Left lobe of liver (tissue), 2 donors: ENCODE results near the gene B4GALT1. TPM values are rescaled to one million over a fixed set of nuclear protein-coding genes. Genes with fewer than 3 reads are reported as not detected.

Experiments
- ATAC-seq: fragments of 200-7000 bp; cut with Tn5 transposase; one replicate; pipeline ENCODE4 v1.9.1; 2020; ENCODE audit warnings: mild to moderate bottlenecking, moderate library complexity
- DNase-seq: peaks from one replicate; pipeline ENCODE4 v3.0.0-alpha.2; 2020; ENCODE audit warnings: low spot score
- total RNA-seq: library from RNA; stranded (reverse); gene quantifications from one replicate; pipeline ENCODE4 v1.2.1, GENCODE V29; 2021
- donor health status: DM: no; HTN: no; CAD: no; lungs with moderate emphysema.
- donor health status: DM: no; HTN: yes; CAD: no.

Gene B4GALT1
- 48.2 TPM for total RNA-seq

GRCh38 chr9:33167084-33167971 is at the start of gene B4GALT1:
TSS of gene B4GALT1 (minus strand) at chr9:33167336. CDS start at chr9:33167169, 167 bp downstream.
- DNase-seq (peak; percentile 98), ATAC-seq (peak; percentile 67)

GRCh38 chr9:33211695-33212393 is 44.7 kb upstream of the B4GALT1 start:
- peak; percentile 31 for ATAC-seq

GRCh38 chr9:33210006-33210715 is 43.0 kb upstream of the B4GALT1 start:
- ATAC-seq (peak; percentile 71), DNase-seq (no peak)

More at GRCh38 chr9:33211695-33212393, 44.7 kb upstream of the B4GALT1 start:
- DNase-seq, result peak; percentile 33

GRCh38 chr9:33209394-33209793 is 42.3 kb upstream of the B4GALT1 start:
- DNase-seq (no peak), ATAC-seq (no peak)

- ATAC-seq (no peak), DNase-seq (no peak)
These were observed 35.5 kb upstream of the B4GALT1 start for GRCh38 chr9:33202552-33203201.

GRCh38 chr9:33202018-33202417 is 34.9 kb upstream of the B4GALT1 start:
- DNase-seq (no peak), ATAC-seq (no peak)

- DNase-seq, result no peak
- no peak for ATAC-seq
These were observed 31.0 kb upstream of the B4GALT1 start for GRCh38 chr9:33198165-33198564.

GRCh38 chr9:33197279-33198152 is 30.4 kb upstream of the B4GALT1 start:
- DNase-seq (no peak), ATAC-seq (no peak)

GRCh38 chr9:33196736-33197135 is 29.6 kb upstream of the B4GALT1 start:
- DNase-seq (no peak), ATAC-seq (no peak)

GRCh38 chr9:33193818-33194217 is 26.7 kb upstream of the B4GALT1 start:
- no peak for ATAC-seq
- no peak for DNase-seq

GRCh38 chr9:33192493-33193255 is 25.5 kb upstream of the B4GALT1 start:
- ATAC-seq, result no peak
- DNase-seq, result no peak

- no peak for ATAC-seq
- no peak for DNase-seq
These were observed 23.0 kb upstream of the B4GALT1 start for GRCh38 chr9:33190021-33190705.

GRCh38 chr9:33189331-33189791 is 22.2 kb upstream of the B4GALT1 start:
- DNase-seq (no peak), ATAC-seq (no peak)

- no peak for DNase-seq
- ATAC-seq, result no peak
These were observed 21.6 kb upstream of the B4GALT1 start for GRCh38 chr9:33188711-33189110.

- DNase-seq (no peak), ATAC-seq (no peak)
These were observed 20.5 kb upstream of the B4GALT1 start for GRCh38 chr9:33187519-33188218.

GRCh38 chr9:33186457-33187168 is 19.5 kb upstream of the B4GALT1 start:
- peak; percentile 77 for ATAC-seq

GRCh38 chr9:33185858-33186257 is 18.7 kb upstream of the B4GALT1 start:
- DNase-seq (no peak), ATAC-seq (peak; percentile 38)

More at GRCh38 chr9:33186457-33187168, 19.5 kb upstream of the B4GALT1 start:
- no peak for DNase-seq
